Activated T-helper 1 cell treated with anti-CD3 and anti-CD28 coated beads, Interleukin-12 subunit alpha, Interleukin-12 subunit beta, Interleukin-2, Interleukin-4 antibody, amounts not matched to agents 30 ng/mL and 10 ng/mL and 1 ng/mL, durations not matched to agents 14 hours and 24 hours and 36 hours (primary cell): ENCODE data around the gene NUDCD3. TPM values are rescaled to one million over a fixed set of nuclear protein-coding genes. Genes with fewer than 3 reads are reported as not detected.

ENCODE experiments used
- DNase-seq: peaks from one replicate; pipeline ENCODE4 v3.0.0; 2021; ENCODE audit warnings: low spot score
- H3K27ac Mint-ChIP-seq: one replicate; pipeline ENCODE4 v1.8.0; 2021; ENCODE audit warnings: mild to moderate bottlenecking, mixed read lengths
- H3K27me3 Mint-ChIP-seq: one replicate; pipeline ENCODE4 v1.8.0; 2022; ENCODE audit warnings: mild to moderate bottlenecking, moderate library complexity, mixed read lengths; ENCODE audit not compliant: insufficient read depth
- H3K36me3 Mint-ChIP-seq: one replicate; pipeline ENCODE4 v1.8.0; 2021; ENCODE audit warnings: low read depth, mixed read lengths
- H3K4me1 Mint-ChIP-seq: one replicate; pipeline ENCODE4 v1.8.0; 2021; ENCODE audit warnings: low read depth, mixed read lengths
- H3K4me3 Mint-ChIP-seq: one replicate; pipeline ENCODE4 v1.8.0; 2021; ENCODE audit warnings: mild to moderate bottlenecking, moderate library complexity, mixed read lengths
- H3K9me3 Mint-ChIP-seq: one replicate; pipeline ENCODE4 v1.8.0; 2021; ENCODE audit warnings: mixed read lengths
- intact Hi-C: fragments of 100-400 bp; cut with micrococcal nuclease; formaldehyde crosslinking; loops from one replicate; pipeline ENCODE4 v1.15.1; 2024
- total RNA-seq: library from RNA; stranded (reverse); gene quantifications from 2 replicates; pipeline ENCODE4 v1.2.3, GENCODE V29; 2022

The NUDCD3 gene
- total RNA-seq, 1 donor from 2014 or later, result 83.1 TPM

- Mint-ChIP-seq H3K9me3 (peaks cover 18% of the 10 kb centered on the region), H3K27ac (no peak overlapping the region), H3K36me3 (peaks cover 63% of the 10 kb centered on the region), H3K4me3 (no peak overlapping the region), H3K27me3 (no peaks in the 10 kb centered on the region), H3K4me1 (peaks cover 72% of the 10 kb centered on the region)
- DNase-seq, result no peak
- intact Hi-C loops, result no loop called here
Observed at GRCh38 chr7:44486001-44486400, 4.5 kb downstream of the NUDCD3 start.

DNA sequence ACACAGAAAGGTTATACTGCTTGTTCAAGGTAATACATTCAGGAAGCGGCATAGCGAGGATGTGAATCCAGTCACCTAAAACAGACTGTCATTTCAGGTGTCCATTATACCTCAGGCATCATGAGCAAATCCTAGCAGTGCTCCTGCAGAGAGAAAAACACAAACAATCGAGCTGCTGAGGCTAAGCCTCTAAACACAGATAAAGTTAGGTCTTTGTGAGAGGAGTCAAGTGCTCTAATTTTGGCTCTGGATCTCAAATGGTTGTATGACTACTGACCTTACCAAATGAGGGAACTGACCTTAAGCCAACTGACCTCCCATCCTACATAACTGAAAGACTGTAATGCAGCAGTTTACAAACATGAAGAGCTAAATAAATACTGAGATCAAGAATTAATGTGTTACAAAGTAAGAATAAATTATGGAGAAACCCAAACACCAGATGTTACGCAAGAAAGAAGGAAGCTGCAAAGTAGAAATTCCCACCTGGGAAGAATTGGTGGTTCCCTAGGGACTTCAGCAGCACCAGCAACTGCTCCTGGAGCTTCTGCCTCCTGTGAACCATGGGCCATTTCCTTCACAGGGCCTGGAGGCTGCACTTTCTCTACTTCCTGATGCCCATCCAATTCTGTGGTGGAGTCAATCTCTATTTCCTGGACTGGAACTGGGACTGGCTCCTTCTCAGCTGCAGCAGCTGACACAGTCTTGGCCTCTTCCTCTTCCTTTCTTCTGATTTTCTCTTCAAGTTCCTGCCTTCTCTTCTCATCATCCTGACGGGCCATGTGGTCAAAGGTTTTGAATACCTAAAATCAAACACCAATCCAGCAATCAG is 5.8 kb downstream of the NUDCD3 start:
- Mint-ChIP-seq H3K4me3 (peak overlapping the region; percentile 1), H3K9me3 (peaks cover 18% of the 10 kb centered on the region), H3K36me3 (peaks cover 70% of the 10 kb centered on the region), H3K4me1 (peaks cover 67% of the 10 kb centered on the region), H3K27ac (peak overlapping the region; percentile 20), H3K27me3 (no peaks in the 10 kb centered on the region)
- DNase-seq, result no peak
- intact Hi-C loops, result no loop called here

DNA sequence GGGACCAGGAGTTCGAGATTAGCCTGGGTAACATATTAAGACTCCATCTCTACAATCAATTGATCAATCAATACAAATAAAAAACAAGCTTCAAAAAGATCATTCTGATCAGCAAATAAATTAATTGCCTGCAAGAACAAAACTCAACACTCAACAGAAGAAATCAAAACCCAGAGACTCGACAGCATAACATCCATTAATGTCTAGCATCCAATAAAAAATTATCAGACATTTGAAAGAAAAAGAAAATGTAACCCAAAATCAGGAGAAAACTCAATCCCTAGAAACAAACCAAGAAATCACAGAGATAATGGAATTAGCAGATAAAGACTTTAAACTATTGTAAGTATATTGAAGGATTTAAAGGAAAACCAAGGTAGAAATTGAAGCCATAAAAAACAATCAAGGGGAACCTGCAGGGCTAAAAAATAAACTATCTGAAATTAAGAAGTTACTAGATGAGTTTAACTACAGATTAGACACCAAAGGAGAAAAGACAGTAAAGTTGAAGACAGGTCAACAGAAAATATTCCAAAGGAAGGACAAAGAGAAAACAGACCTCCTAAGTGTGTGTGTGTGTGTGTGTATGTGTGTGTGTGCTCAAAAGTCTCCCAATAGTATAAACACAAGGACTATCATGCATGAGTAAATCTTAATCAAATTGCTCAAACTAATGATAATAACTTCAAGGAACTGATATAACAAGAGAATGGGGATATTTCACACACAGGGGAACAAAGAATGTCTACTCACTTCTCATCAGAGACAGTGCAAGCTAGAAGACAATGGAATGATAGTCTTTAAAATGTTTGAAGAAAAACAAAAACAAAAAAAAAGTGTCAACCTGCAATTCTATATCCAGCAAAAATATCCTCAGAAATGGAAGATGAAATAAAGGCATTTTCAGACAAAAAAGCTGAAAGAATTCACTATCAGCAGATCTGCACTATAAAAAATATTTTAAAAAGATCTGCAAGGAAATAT is 7.7 kb downstream of the NUDCD3 start:
- Mint-ChIP-seq H3K27me3 (no peaks in the 10 kb centered on the region), H3K4me1 (peaks cover 55% of the 10 kb centered on the region), H3K9me3 (peaks cover 18% of the 10 kb centered on the region), H3K4me3 (no peak overlapping the region), H3K27ac (no peak overlapping the region), H3K36me3 (peaks cover 72% of the 10 kb centered on the region)
- no peak for DNase-seq
- intact Hi-C loops, result no loop called here

- DNase-seq, result no peak
- intact Hi-C loops, result loop anchor here (1.0 to 5.0 kb wide), 7 partner anchors 13 to 237 kb away; no protein-coding TSS in a partner anchor
- H3K36me3 Mint-ChIP-seq, result peaks cover 62% of the 10 kb centered on the region
- H3K9me3 Mint-ChIP-seq, result peaks cover 7% of the 10 kb centered on the region
- H3K4me3 Mint-ChIP-seq, result no peak overlapping the region
- H3K27me3 Mint-ChIP-seq, result no peaks in the 10 kb centered on the region
- H3K27ac Mint-ChIP-seq, result no peak overlapping the region
- H3K4me1 Mint-ChIP-seq, result peaks cover 22% of the 10 kb centered on the region
Observed at GRCh38 chr7:44477938-44478337, 12.5 kb downstream of the NUDCD3 start.

- Mint-ChIP-seq H3K9me3 (peaks cover under 1% of the 10 kb centered on the region), H3K27ac (no peak overlapping the region), H3K4me1 (peaks cover 15% of the 10 kb centered on the region), H3K27me3 (no peaks in the 10 kb centered on the region), H3K36me3 (peaks cover 55% of the 10 kb centered on the region), H3K4me3 (no peak overlapping the region)
- peak; percentile 51 for DNase-seq
- intact Hi-C loops, result loop anchor here (1.0 to 5.0 kb wide), 7 partner anchors 14 to 236 kb away; no protein-coding TSS in a partner anchor
Observed at GRCh38 chr7:44477063-44477830, 13.2 kb downstream of the NUDCD3 start.

- Mint-ChIP-seq H3K4me1 (peaks cover 17% of the 10 kb centered on the region), H3K27ac (no peak overlapping the region), H3K4me3 (no peak overlapping the region), H3K27me3 (no peaks in the 10 kb centered on the region), H3K36me3 (peaks cover 53% of the 10 kb centered on the region), H3K9me3 (no peaks in the 10 kb centered on the region)
- intact Hi-C loops, result loop anchor here (2.0 to 5.0 kb wide), 3 partner anchors 40 to 219 kb away; no protein-coding TSS in a partner anchor
- DNase-seq, result no peak
Observed at GRCh38 chr7:44476313-44476712, 14.1 kb downstream of the NUDCD3 start.

DNA sequence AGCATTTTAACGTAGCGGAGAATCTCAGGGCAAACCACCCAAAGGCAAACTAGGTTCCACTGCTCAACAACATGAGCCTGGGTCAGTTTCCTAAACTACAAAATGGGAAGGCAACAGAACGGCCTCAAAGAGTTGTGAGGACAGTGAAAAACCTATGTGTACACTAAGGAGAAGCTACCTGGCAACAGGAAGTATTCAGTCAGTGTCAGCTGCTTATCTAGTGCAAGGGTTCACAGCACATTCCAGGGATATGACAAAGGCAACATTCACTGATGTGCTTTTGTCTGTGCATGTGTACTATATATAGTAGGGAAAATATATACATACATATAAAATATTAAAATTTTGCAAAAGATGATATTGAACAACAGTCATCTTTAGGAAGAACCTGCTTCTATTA is 17.2 kb downstream of the NUDCD3 start:
- Mint-ChIP-seq H3K9me3 (no peaks in the 10 kb centered on the region), H3K27ac (no peak overlapping the region), H3K4me1 (peaks cover 23% of the 10 kb centered on the region), H3K4me3 (no peak overlapping the region), H3K36me3 (peaks cover 44% of the 10 kb centered on the region), H3K27me3 (no peaks in the 10 kb centered on the region)
- no peak for DNase-seq
- intact Hi-C loops, result no loop called here

GRCh38 chr7:44472843-44473242 is 17.6 kb downstream of the NUDCD3 start:
- intact Hi-C loops, result no loop called here
- H3K27ac Mint-ChIP-seq, result no peak overlapping the region
- DNase-seq, result no peak
- H3K4me1 Mint-ChIP-seq, result peaks cover 23% of the 10 kb centered on the region
- no peaks in the 10 kb centered on the region for H3K27me3 Mint-ChIP-seq
- H3K36me3 Mint-ChIP-seq, result peaks cover 45% of the 10 kb centered on the region
- no peaks in the 10 kb centered on the region for H3K9me3 Mint-ChIP-seq
- H3K4me3 Mint-ChIP-seq, result no peak overlapping the region

GRCh38 chr7:44471850-44472249 is 18.6 kb downstream of the NUDCD3 start:
- H3K9me3 Mint-ChIP-seq, result no peaks in the 10 kb centered on the region
- no peak for DNase-seq
- H3K36me3 Mint-ChIP-seq, result peaks cover 49% of the 10 kb centered on the region
- intact Hi-C loops, result no loop called here
- H3K27me3 Mint-ChIP-seq, result no peaks in the 10 kb centered on the region
- H3K27ac Mint-ChIP-seq, result no peak overlapping the region
- peaks cover 21% of the 10 kb centered on the region for H3K4me1 Mint-ChIP-seq
- no peak overlapping the region for H3K4me3 Mint-ChIP-seq

- H3K4me3 Mint-ChIP-seq, result no peak overlapping the region
- no peak for DNase-seq
- no peaks in the 10 kb centered on the region for H3K27me3 Mint-ChIP-seq
- no peaks in the 10 kb centered on the region for H3K9me3 Mint-ChIP-seq
- H3K4me1 Mint-ChIP-seq, result peaks cover 25% of the 10 kb centered on the region
- no peak overlapping the region for H3K27ac Mint-ChIP-seq
- H3K36me3 Mint-ChIP-seq, result peaks cover 47% of the 10 kb centered on the region
- intact Hi-C loops, result no loop called here
Observed at GRCh38 chr7:44471436-44471835, 19.0 kb downstream of the NUDCD3 start.

GRCh38 chr7:44470628-44471245 is 19.7 kb downstream of the NUDCD3 start:
- Mint-ChIP-seq H3K27me3 (no peaks in the 10 kb centered on the region), H3K36me3 (peaks cover 44% of the 10 kb centered on the region), H3K9me3 (no peaks in the 10 kb centered on the region), H3K27ac (peak overlapping the region; percentile 41), H3K4me3 (no peak overlapping the region), H3K4me1 (peaks cover 31% of the 10 kb centered on the region)
- DNase-seq, result no peak
- intact Hi-C loops, result no loop called here

GRCh38 chr7:44470135-44470479 is 20.4 kb downstream of the NUDCD3 start:
- peaks cover 43% of the 10 kb centered on the region for H3K36me3 Mint-ChIP-seq
- no peaks in the 10 kb centered on the region for H3K27me3 Mint-ChIP-seq
- no peak overlapping the region for H3K4me3 Mint-ChIP-seq

More at GRCh38 chr7:44470135-44470479, 20.4 kb downstream of the NUDCD3 start:
- no peak for DNase-seq
- intact Hi-C loops, result no loop called here
- Mint-ChIP-seq H3K9me3 (no peaks in the 10 kb centered on the region), H3K4me1 (peaks cover 31% of the 10 kb centered on the region), H3K27ac (no peak overlapping the region)
